Cardiac muscle cell (in vitro differentiated cells and primary cell): ENCODE data around the gene GRK5. TPM values are rescaled to one million over a fixed set of nuclear protein-coding genes. Genes with fewer than 3 reads are reported as not detected.

ENCODE experiments used
- DNase-seq, 2 donors: peaks; one replicate each; pipeline versions ENCODE4 v3.0.0 to v3.0.0-alpha.2; 2010 to 2017; ENCODE audit warnings: low read depth in 1 of 2, low spot score in 1 of 2
- H3K27ac ChIP-seq: fragments of 200-600 bp; sonication (generic); 2 replicates; pipeline ENCODE4 v1.5.1; 2016
- H3K27me3 ChIP-seq: fragments of 200-600 bp; sonication (generic); 2 replicates; pipeline ENCODE4 v1.6.0; 2016; ENCODE audit warnings: control low read depth
- H3K36me3 ChIP-seq: fragments of 200-600 bp; sonication (generic); 2 replicates; pipeline ENCODE4 v1.5.1; 2016; ENCODE audit warnings: control low read depth
- H3K4me1 ChIP-seq: fragments of 200-600 bp; sonication (generic); 2 replicates; pipeline ENCODE4 v1.8.1; 2017; ENCODE audit warnings: low read depth, mild to moderate bottlenecking, mixed run types
- H3K4me3 ChIP-seq: fragments of 200-600 bp; sonication (generic); 2 replicates; pipeline ENCODE4 v1.5.1; 2016; ENCODE audit warnings: mild to moderate bottlenecking
- H3K9me3 ChIP-seq: fragments of 200-600 bp; sonication (generic); 2 replicates; pipeline ENCODE4 v1.5.1; 2017; ENCODE audit warnings: low read depth, mild to moderate bottlenecking, control low read depth
- CTCF ChIP-seq: IDR thresholded peaks from 2 replicates; pipeline ENCODE4 v1.5.1; 2012; ENCODE audit warnings: low read depth, mild to moderate bottlenecking, low read length
- polyA plus RNA-seq: library from polyadenylated mRNA; unstranded; fragments of >200 nt; fragmentation: Nextera tagmentation; extraction: Ambion mirVana; gene quantifications from 2 replicates; pipeline ENCODE4 v1.2.1, GENCODE V29; 2016
- total RNA-seq: library from RNA; depleted of rRNA; stranded (reverse); fragments of >200 nt; gene quantifications from 2 replicates; pipeline ENCODE4 v1.2.3, GENCODE V29; 2016

The GRK5 gene
- total and polyA plus RNA-seq, 2 experiments from 2014 or later = 3.5 to 18.3 TPM

- Histone ChIP-seq H3K4me3 (no peak overlapping the region), H3K4me1 (no peaks in the 10 kb centered on the region), H3K27ac (no peak overlapping the region), H3K27me3 (no peaks in the 10 kb centered on the region), H3K36me3 (no peaks in the 10 kb centered on the region), H3K9me3 (no peaks in the 10 kb centered on the region)
- DNase-seq = no peak
- TF ChIP-seq CTCF = no peak
Observed at GRCh38 chr10:119502618-119503155, 295.3 kb downstream of the GRK5 start.

GRCh38 chr10:119503821-119504220, 296.4 kb downstream of the GRK5 start:
- no peaks in the 10 kb centered on the region for H3K27me3 ChIP-seq
- no peak overlapping the region for H3K27ac ChIP-seq
- H3K4me3 ChIP-seq = no peak overlapping the region
- no peak for DNase-seq
- no peaks in the 10 kb centered on the region for H3K36me3 ChIP-seq
- no peaks in the 10 kb centered on the region for H3K4me1 ChIP-seq
- TF ChIP-seq CTCF = no peak
- H3K9me3 ChIP-seq = no peaks in the 10 kb centered on the region

GRCh38 chr10:119504651-119505050, 297.3 kb downstream of the GRK5 start:
- Histone ChIP-seq H3K36me3 (no peaks in the 10 kb centered on the region), H3K4me3 (no peak overlapping the region), H3K9me3 (no peaks in the 10 kb centered on the region), H3K27ac (no peak overlapping the region), H3K27me3 (no peaks in the 10 kb centered on the region), H3K4me1 (no peaks in the 10 kb centered on the region)
- TF ChIP-seq CTCF = no peak
- no peak for DNase-seq

GRCh38 chr10:119505131-119505551, 297.8 kb downstream of the GRK5 start:
- no peaks in the 10 kb centered on the region for H3K4me1 ChIP-seq
- H3K36me3 ChIP-seq = no peaks in the 10 kb centered on the region
- no peak overlapping the region for H3K4me3 ChIP-seq
- peak in 1 of 2 donors; percentile 10 for DNase-seq
- no peaks in the 10 kb centered on the region for H3K9me3 ChIP-seq
- TF ChIP-seq CTCF = no peak
- no peak overlapping the region for H3K27ac ChIP-seq
- H3K27me3 ChIP-seq = no peaks in the 10 kb centered on the region

Other genes with a start within 250 kb of the GRK5 start
- gene NANOS1, start 177.9 kb upstream of the GRK5 start, total RNA-seq = 1.0 and 1.5 TPM in 2 replicates
- 2.5 and 4.5 TPM in 2 replicates for gene NANOS1, start 177.9 kb upstream of the GRK5 start, polyA plus RNA-seq
- 64.2 and 140 TPM in 2 replicates for gene EIF3A, start 126.8 kb upstream of the GRK5 start, total RNA-seq
- gene EIF3A, start 126.8 kb upstream of the GRK5 start, polyA plus RNA-seq = 56.7 and 73.9 TPM in 2 replicates
- gene DENND10, start 103.5 kb upstream of the GRK5 start, total RNA-seq = 41.9 and 52.3 TPM in 2 replicates
- gene DENND10, start 103.5 kb upstream of the GRK5 start, polyA plus RNA-seq = 73.3 and 77.4 TPM in 2 replicates
- 21.4 and 25.9 TPM in 2 replicates for gene SFXN4, start 41.9 kb upstream of the GRK5 start, total RNA-seq
- 51.5 and 53.2 TPM in 2 replicates for gene SFXN4, start 41.9 kb upstream of the GRK5 start, polyA plus RNA-seq
- gene PRDX3, start 28.8 kb upstream of the GRK5 start, total RNA-seq = 116 and 204 TPM in 2 replicates
- gene PRDX3, start 28.8 kb upstream of the GRK5 start, polyA plus RNA-seq = 360 and 413 TPM in 2 replicates